GM23338 (cell line): Measurements from ENCODE around the gene DHRS4. TPM values are rescaled to one million over a fixed set of nuclear protein-coding genes. Genes with fewer than 3 reads are reported as not detected.

Experiments
- ATAC-seq: fragments of 200-7000 bp; cut with Tn5 transposase; 3 replicates; pipeline ENCODE4 v1.9.1; 2020
- DNase-seq: peaks from one replicate; pipeline ENCODE4 v3.0.0-alpha.2; 2015; ENCODE audit warnings: low spot score
- H2AFZ ChIP-seq: fragments of 200-600 bp; sonication (generic); 2 replicates; pipeline ENCODE4 v1.8.0; 2016; ENCODE audit warnings: antibody characterized with exemption, mild to moderate bottlenecking, moderate library complexity
- H3F3A ChIP-seq: fragments of 200-600 bp; sonication (generic); replicated peaks from 2 replicates; pipeline ENCODE4 v1.8.0; 2017; ENCODE audit warnings: antibody characterized with exemption, mixed run types, low read depth
- H3K27ac ChIP-seq: fragments of 200-600 bp; sonication (generic); 2 replicates; pipeline ENCODE4 v1.6.1; 2016; ENCODE audit warnings: low read depth
- H3K27me3 ChIP-seq: fragments of 200-600 bp; sonication (generic); 2 replicates; pipeline ENCODE4 v1.8.0; 2016; ENCODE audit warnings: mild to moderate bottlenecking, mixed run types, moderate library complexity; ENCODE audit not compliant: insufficient read depth
- H3K36me3 ChIP-seq: fragments of 200-600 bp; sonication (generic); 2 replicates; pipeline ENCODE4 v1.8.0; 2016; ENCODE audit warnings: mild to moderate bottlenecking; ENCODE audit not compliant: insufficient read depth
- H3K4me1 ChIP-seq: fragments of 200-600 bp; sonication (generic); 2 replicates; pipeline ENCODE4 v1.8.0; 2016; ENCODE audit warnings: mild to moderate bottlenecking, moderate library complexity; ENCODE audit not compliant: insufficient read depth
- H3K4me2 ChIP-seq: fragments of 200-600 bp; sonication (generic); 2 replicates; pipeline ENCODE4 v1.7.1; 2017; ENCODE audit warnings: mixed run types
- H3K4me3 ChIP-seq: fragments of 200-600 bp; sonication (generic); 2 replicates; pipeline ENCODE4 v1.6.1; 2016; ENCODE audit warnings: mixed run types
- H3K79me2 ChIP-seq: fragments of 200-600 bp; sonication (generic); replicated peaks from 2 replicates; pipeline ENCODE4 v1.8.0; 2017; ENCODE audit warnings: mild to moderate bottlenecking; ENCODE audit not compliant: insufficient read depth
- H3K9me2 ChIP-seq: fragments of 200-600 bp; sonication (generic); 2 replicates; pipeline ENCODE4 v1.8.0; 2017; ENCODE audit not compliant: insufficient read depth
- H4K20me1 ChIP-seq: fragments of 200-600 bp; sonication (generic); replicated peaks from 2 replicates; pipeline ENCODE4 v1.8.0; 2017; ENCODE audit warnings: mild to moderate bottlenecking; ENCODE audit not compliant: insufficient read depth
- H3K27ac Mint-ChIP-seq: 2 replicates; pipeline ENCODE4 v1.8.0; 2020; ENCODE audit warnings: inconsistent platforms, mild to moderate bottlenecking, moderate library complexity, mixed read lengths
- H3K27me3 Mint-ChIP-seq: 3 replicates; pipeline ENCODE4 v1.8.0; 2022; ENCODE audit warnings: low read depth, mild to moderate bottlenecking, moderate library complexity, mixed read lengths, inconsistent platforms; ENCODE audit not compliant: insufficient read depth, poor library complexity
- H3K36me3 Mint-ChIP-seq: 3 replicates; pipeline ENCODE4 v1.8.0; 2021; ENCODE audit warnings: low read depth, mild to moderate bottlenecking, inconsistent platforms, moderate library complexity, mixed read lengths
- H3K4me1 Mint-ChIP-seq: 3 replicates; pipeline ENCODE4 v1.8.0; 2020; ENCODE audit warnings: mild to moderate bottlenecking, inconsistent platforms, mixed read lengths
- H3K4me3 Mint-ChIP-seq: 3 replicates; pipeline ENCODE4 v1.8.0; 2021; ENCODE audit warnings: moderate library complexity, mild to moderate bottlenecking, inconsistent platforms, mixed read lengths
- H3K9me3 Mint-ChIP-seq: 3 replicates; pipeline ENCODE4 v1.8.0; 2020; ENCODE audit warnings: moderate library complexity, mild to moderate bottlenecking, inconsistent platforms, mixed read lengths
- CREB1 ChIP-seq: fragments of 250-450 bp; sonication (Bioruptor Pico); IDR thresholded peaks from 2 replicates; pipeline ENCODE4 v1.5.0; 2020; ENCODE audit warnings: low read depth, mild to moderate bottlenecking, moderate library complexity
- CTCF ChIP-seq, 2 experiments: fragments of 200-600 bp in 1 of 2; sonication (generic) in 1 of 2; conservative IDR thresholded peaks; 2 replicates each; pipeline versions ENCODE4 v1.5.1 to v1.6.1; 2016 to 2017; ENCODE audit warnings: antibody characterized with exemption in 2 of 2, low read depth in 2 of 2, mild to moderate bottlenecking in 2 of 2, moderate library complexity in 1 of 2
- ETS1 ChIP-seq: IDR thresholded peaks from 2 replicates; pipeline ENCODE4 v1.6.1; 2016; ENCODE audit warnings: antibody characterized with exemption
- EZH2 ChIP-seq: fragments of 200-600 bp; sonication (generic); IDR thresholded peaks from one replicate; pipeline ENCODE4 v1.8.0; 2017; ENCODE audit warnings: antibody characterized with exemption, mild to moderate bottlenecking, low read depth; ENCODE audit not compliant: unreplicated experiment
- EZH2phosphoT487 ChIP-seq: fragments of 200-600 bp; sonication (generic); IDR thresholded peaks from one replicate; pipeline ENCODE4 v1.8.1; 2018; ENCODE audit warnings: antibody characterized with exemption; ENCODE audit not compliant: unreplicated experiment
- JUNB ChIP-seq: IDR thresholded peaks from one replicate; pipeline ENCODE4 v1.6.1; 2016; ENCODE audit warnings: antibody characterized with exemption; ENCODE audit not compliant: unreplicated experiment
- NANOG ChIP-seq: IDR thresholded peaks from 2 replicates; pipeline ENCODE4 v1.6.1; 2016; ENCODE audit warnings: antibody characterized with exemption, borderline replicate concordance
- POLR2AphosphoS5 ChIP-seq: IDR thresholded peaks from 2 replicates; pipeline ENCODE4 v1.6.1; 2016; ENCODE audit warnings: antibody characterized with exemption, low read depth
- STAT1 ChIP-seq: IDR thresholded peaks from one replicate; pipeline ENCODE4 v1.6.1; 2016; ENCODE audit warnings: antibody characterized with exemption; ENCODE audit not compliant: unreplicated experiment
- ZNF114 ChIP-seq: fragments of 250-450 bp; sonication (Bioruptor Pico); IDR thresholded peaks from 2 replicates; pipeline ENCODE4 v1.5.0; 2020; ENCODE audit warnings: mild to moderate bottlenecking, moderate library complexity
- ZNF462 ChIP-seq: fragments of 250-450 bp; sonication (Bioruptor Pico); IDR thresholded peaks from 2 replicates; pipeline ENCODE4 v1.5.0; 2020; ENCODE audit warnings: mild to moderate bottlenecking, moderate library complexity
- polyA plus RNA-seq: library from polyadenylated mRNA; unstranded; fragments of >200 nt; fragmentation: Nextera tagmentation; extraction: Ambion mirVana; gene quantifications from 2 replicates; pipeline ENCODE4 v1.2.1, GENCODE V29; 2016
- total RNA-seq: library from RNA; depleted of rRNA; stranded (reverse); fragments of >200 nt; shearing (Covaris generic); gene quantifications from 2 replicates; pipeline ENCODE4 v1.2.3, GENCODE V29; 2014

The DHRS4 gene
- total and polyA plus RNA-seq, 2 experiments from 2014 or later: 16.6 to 18.4 TPM

- ATAC-seq (no peak), DNase-seq (no peak)
- H3K4me2 ChIP-seq: no peak overlapping the region
- peaks cover 6% of the 10 kb centered on the region; the same call in 1 of the 2 replicates for H3K4me1 ChIP-seq
- peaks cover 17% of the 10 kb centered on the region for H3K9me3 Mint-ChIP-seq
- H3K4me3 Mint-ChIP-seq: no peak overlapping the region
- no peaks in the 10 kb centered on the region for H3K79me2 ChIP-seq
- no peaks in the 10 kb centered on the region for H3K27me3 ChIP-seq
- no peak overlapping the region for H3K27ac Mint-ChIP-seq
- no peak overlapping the region for H3K27ac ChIP-seq
- H3K36me3 ChIP-seq: no peaks in the 10 kb centered on the region
- H3K4me1 Mint-ChIP-seq: peaks cover 8% of the 10 kb centered on the region; the same call in 2 of the 3 replicates
- H3K36me3 Mint-ChIP-seq: no peaks in the 10 kb centered on the region; the same call in 2 of the 3 replicates
- no peaks in the 10 kb centered on the region for H3K9me2 ChIP-seq
- no peak for TF ChIP-seq CREB1
- no peak for TF ChIP-seq EZH2phosphoT487
- TF ChIP-seq JUNB: no peak
- H2AFZ ChIP-seq: no peak overlapping the region
- no peaks in the 10 kb centered on the region for H3F3A ChIP-seq
- H3K27me3 Mint-ChIP-seq: peaks cover 2% of the 10 kb centered on the region
- H3K4me3 ChIP-seq: no peak overlapping the region
- no peaks in the 10 kb centered on the region for H4K20me1 ChIP-seq
Measured at GRCh38 chr14:23915559-23915958, 38.0 kb upstream of the DHRS4 start.

GRCh38 chr14:23916004-23916403 lies 37.6 kb upstream of the DHRS4 start:
- Mint-ChIP-seq H3K4me3 (no peak overlapping the region), H3K27me3 (peaks cover 2% of the 10 kb centered on the region)
- no peak overlapping the region for H3K4me2 ChIP-seq
- no peak for TF ChIP-seq STAT1
- TF ChIP-seq POLR2AphosphoS5: no peak
- no peak for TF ChIP-seq CREB1
- TF ChIP-seq JUNB: no peak
- no peak for TF ChIP-seq NANOG
- no peak for TF ChIP-seq ETS1
- TF ChIP-seq ZNF114 (CRISPR knock-in tag): no peak
- TF ChIP-seq ZNF462 (CRISPR knock-in tag): no peak
- no peak for TF ChIP-seq CTCF (conservative IDR thresholded peaks at IDR 0.05; ENCODE audit: low read depth in 2 of 2)
- no peak for TF ChIP-seq EZH2

More at GRCh38 chr14:23916004-23916403, 37.6 kb upstream of the DHRS4 start:
- Mint-ChIP-seq H3K27ac (no peak overlapping the region), H3K36me3 (no peaks in the 10 kb centered on the region; the same call in 2 of the 3 replicates), H3K4me1 (peaks cover 5% of the 10 kb centered on the region; the same call in 2 of the 3 replicates), H3K9me3 (peaks cover 17% of the 10 kb centered on the region)
- Histone ChIP-seq H3K36me3 (no peaks in the 10 kb centered on the region), H3K4me1 (peaks cover 5% of the 10 kb centered on the region; the same call in 1 of the 2 replicates), H3K27me3 (no peaks in the 10 kb centered on the region), H3K79me2 (no peaks in the 10 kb centered on the region), H3K9me2 (no peaks in the 10 kb centered on the region), H2AFZ (no peak overlapping the region), H3F3A (no peaks in the 10 kb centered on the region), H3K27ac (no peak overlapping the region), H4K20me1 (no peaks in the 10 kb centered on the region), H3K4me3 (no peak overlapping the region)
- DNase-seq: no peak
- no peak for ATAC-seq
